Natural killer cell (primary cell): ENCODE results near the gene SEL1L2. TPM values are rescaled to one million over a fixed set of nuclear protein-coding genes. Genes with fewer than 3 reads are reported as not detected.

Experiments
- ATAC-seq, 3 donors: fragments of 150-1000 bp in 2 of 3; fragments of 200-7000 bp in 1 of 3; cut with Tn5 transposase; 1 replicate in 1 of 3; 2 replicates in 2 of 3; pipeline ENCODE4 v1.10.0; 2021; ENCODE audit warnings: mild to moderate bottlenecking in 2 of 3, moderate library complexity in 2 of 3
- DNase-seq, 2 donors: peaks; one replicate each; pipeline versions ENCODE4 v3.0.0 to v3.0.0-alpha.2; 2013 to 2021; ENCODE audit warnings: mixed read lengths in 1 of 2
- H3K27ac ChIP-seq: one replicate; pipeline ENCODE4 v1.5.1; 2013; ENCODE audit warnings: mild to moderate bottlenecking, low read length
- H3K27me3 ChIP-seq: one replicate; pipeline ENCODE4 v1.6.1; 2013; ENCODE audit warnings: low read length; ENCODE audit not compliant: control insufficient read depth, insufficient read depth
- H3K36me3 ChIP-seq: one replicate; pipeline ENCODE4 v1.6.1; 2013; ENCODE audit warnings: low read length; ENCODE audit not compliant: control insufficient read depth, insufficient read depth
- H3K4me1 ChIP-seq: one replicate; pipeline ENCODE4 v1.6.1; 2013; ENCODE audit warnings: low read length; ENCODE audit not compliant: control insufficient read depth, insufficient read depth
- H3K4me3 ChIP-seq: one replicate; pipeline ENCODE4 v1.5.1; 2013; ENCODE audit warnings: low read length
- H3K9me3 ChIP-seq: one replicate; pipeline ENCODE4 v1.6.1; 2013; ENCODE audit warnings: low read length; ENCODE audit not compliant: control insufficient read depth, insufficient read depth
- H3K27ac Mint-ChIP-seq, 2 donors: one replicate each; pipeline ENCODE4 v1.8.0; 2022; ENCODE audit warnings: mild to moderate bottlenecking in 2 of 2, mixed read lengths in 2 of 2, moderate library complexity in 1 of 2
- H3K27me3 Mint-ChIP-seq, 2 donors: one replicate each; pipeline ENCODE4 v1.8.0; 2022; ENCODE audit warnings: low read depth in 2 of 2, mixed read lengths in 2 of 2
- H3K36me3 Mint-ChIP-seq: one replicate; pipeline ENCODE4 v1.8.0; 2022; ENCODE audit warnings: mixed read lengths
- H3K4me1 Mint-ChIP-seq, 2 donors: one replicate each; pipeline ENCODE4 v1.8.0; 2022; ENCODE audit warnings: mixed read lengths in 2 of 2
- H3K4me3 Mint-ChIP-seq: one replicate; pipeline ENCODE4 v1.8.0; 2022; ENCODE audit warnings: mild to moderate bottlenecking, moderate library complexity, mixed read lengths
- H3K9me3 Mint-ChIP-seq, 2 donors: one replicate each; pipeline ENCODE4 v1.8.0; 2022; ENCODE audit warnings: mixed read lengths in 2 of 2
- CTCF ChIP-seq: fragments of 200-600 bp; IDR thresholded peaks from one replicate; pipeline ENCODE4 v1.8.0; 2022; ENCODE audit warnings: antibody characterized with exemption
- WGBS: methylation state at CpG from one replicate; pipeline ENCODE4 v1.1.7; 2013; ENCODE audit warnings: missing lambda C conversion rate; ENCODE audit not compliant: insufficient coverage; 5-methylcytosine and 5-hydroxymethylcytosine counted together
- intact Hi-C: fragments of 100-400 bp; cut with micrococcal nuclease; formaldehyde crosslinking; loops from one replicate; pipeline ENCODE4 v1.14.2; 2022
- total RNA-seq, 4 donors: library from RNA; stranded (reverse); fragments of 120-200 nt in 1 of 4; gene quantifications; one replicate each; pipeline versions ENCODE4 v1.2.3 to v1.2.4, GENCODE V29; 2013 to 2022

The SEL1L2 gene
- total RNA-seq, 3 donors from 2014 or later (not counting 1 experiment from before 2014, with no cell fraction given), result not detected

GRCh38 chr20:13928901-13929300, 61.5 kb downstream of the SEL1L2 start:
- Histone ChIP-seq H3K4me1 (no peaks in the 10 kb centered on the region), H3K36me3 (no peaks in the 10 kb centered on the region), H3K4me3 (no peak overlapping the region), H3K27ac (no peak overlapping the region), H3K9me3 (no peaks in the 10 kb centered on the region), H3K27me3 (no peaks in the 10 kb centered on the region)
- H3K4me1 Mint-ChIP-seq, result no peaks in the 10 kb centered on the region
- no peaks in the 10 kb centered on the region for H3K36me3 Mint-ChIP-seq
- WGBS, result 94% methylated on average over 5 of the region's 5 CpGs
- H3K9me3 Mint-ChIP-seq, result peaks cover 0 to 4% of the 10 kb centered on the region in 2 donors
- no peak for DNase-seq
- ATAC-seq, result no peak
- H3K27ac Mint-ChIP-seq, result no peak overlapping the region
- TF ChIP-seq CTCF, result no peak
- H3K27me3 Mint-ChIP-seq, result no peaks in the 10 kb centered on the region
- H3K4me3 Mint-ChIP-seq, result no peak overlapping the region
- intact Hi-C loops, result no loop called here

GRCh38 chr20:13927171-13927570, 63.2 kb downstream of the SEL1L2 start:
- H3K9me3 ChIP-seq, result no peaks in the 10 kb centered on the region
- Mint-ChIP-seq H3K36me3 (no peaks in the 10 kb centered on the region), H3K27ac (no peak overlapping the region), H3K9me3 (peaks cover 0 to 4% of the 10 kb centered on the region in 2 donors), H3K27me3 (no peaks in the 10 kb centered on the region), H3K4me3 (no peak overlapping the region), H3K4me1 (no peaks in the 10 kb centered on the region)
- H3K4me3 ChIP-seq, result no peak overlapping the region
- TF ChIP-seq CTCF, result no peak
- DNase-seq, result no peak
- no CpG with 5 or more reads among the region's 2 CpGs for WGBS
- no peak overlapping the region for H3K27ac ChIP-seq
- no peaks in the 10 kb centered on the region for H3K4me1 ChIP-seq
- no peak for ATAC-seq
- intact Hi-C loops, result no loop called here
- H3K27me3 ChIP-seq, result no peaks in the 10 kb centered on the region
- H3K36me3 ChIP-seq, result no peaks in the 10 kb centered on the region

GRCh38 chr20:13922241-13922640, 68.2 kb downstream of the SEL1L2 start:
- no peaks in the 10 kb centered on the region for H3K4me1 ChIP-seq
- no CpG with 5 or more reads among the region's 5 CpGs for WGBS
- no peak for TF ChIP-seq CTCF
- H3K9me3 Mint-ChIP-seq, result peaks cover 0 to 2% of the 10 kb centered on the region in 2 donors
- ATAC-seq (no peak), DNase-seq (no peak)
- no peak overlapping the region for H3K4me3 ChIP-seq
- no peak overlapping the region for H3K27ac ChIP-seq
- H3K9me3 ChIP-seq, result no peaks in the 10 kb centered on the region
- no peaks in the 10 kb centered on the region for H3K27me3 ChIP-seq
- H3K36me3 Mint-ChIP-seq, result no peaks in the 10 kb centered on the region
- no peaks in the 10 kb centered on the region for H3K27me3 Mint-ChIP-seq
- no peak overlapping the region for H3K4me3 Mint-ChIP-seq
- H3K27ac Mint-ChIP-seq, result no peak overlapping the region
- intact Hi-C loops, result no loop called here
- H3K36me3 ChIP-seq, result no peaks in the 10 kb centered on the region
- H3K4me1 Mint-ChIP-seq, result no peaks in the 10 kb centered on the region

GRCh38 chr20:13915284-13915683, 75.1 kb downstream of the SEL1L2 start:
- no peak for ATAC-seq
- WGBS, result 69% methylated on average over 3 of the region's 3 CpGs
- intact Hi-C loops, result no loop called here
- Mint-ChIP-seq H3K4me1 (no peaks in the 10 kb centered on the region), H3K27me3 (no peaks in the 10 kb centered on the region), H3K4me3 (no peak overlapping the region), H3K36me3 (no peaks in the 10 kb centered on the region), H3K27ac (no peak overlapping the region), H3K9me3 (no peaks in the 10 kb centered on the region)
- Histone ChIP-seq H3K27ac (no peak overlapping the region), H3K36me3 (no peaks in the 10 kb centered on the region), H3K27me3 (no peaks in the 10 kb centered on the region), H3K4me1 (no peaks in the 10 kb centered on the region), H3K4me3 (no peak overlapping the region), H3K9me3 (no peaks in the 10 kb centered on the region)
- no peak for TF ChIP-seq CTCF
- DNase-seq, result no peak
